Endodermal cell (in vitro differentiated cells): ENCODE results near the gene PLEKHA6. TPM values are rescaled to one million over a fixed set of nuclear protein-coding genes. Genes with fewer than 3 reads are reported as not detected.
A peak's percentile ranks its signal among the peaks of the same experiment; 100 is the strongest.

ENCODE experiments used
- DNase-seq: peaks from one replicate; pipeline ENCODE4 v3.0.0-alpha.2; 2017
- H3K27ac ChIP-seq: 2 replicates; pipeline ENCODE4 v1.5.1; 2013; ENCODE audit warnings: mild to moderate bottlenecking, low read depth, low read length, moderate library complexity
- H3K27me3 ChIP-seq: 2 replicates; pipeline ENCODE4 v1.6.1; 2013; ENCODE audit warnings: mild to moderate bottlenecking, low read length, moderate library complexity; ENCODE audit not compliant: insufficient read depth, control insufficient read depth, poor library complexity, severe bottlenecking
- H3K36me3 ChIP-seq: 2 replicates; pipeline ENCODE4 v1.7.0; 2013; ENCODE audit warnings: mild to moderate bottlenecking, low read length, moderate library complexity; ENCODE audit not compliant: control insufficient read depth, insufficient read depth
- H3K4me1 ChIP-seq: one replicate; pipeline ENCODE4 v1.7.0; 2013; ENCODE audit warnings: low read length; ENCODE audit not compliant: control insufficient read depth, insufficient read depth
- H3K4me3 ChIP-seq: 2 replicates; pipeline ENCODE4 v1.5.1; 2013; ENCODE audit warnings: mild to moderate bottlenecking, low read length, moderate library complexity
- H3K9ac ChIP-seq: 2 replicates; pipeline ENCODE4 v1.6.1; 2013; ENCODE audit warnings: mild to moderate bottlenecking, low read length, moderate library complexity; ENCODE audit not compliant: poor library complexity, severe bottlenecking; ENCODE audit errors: extremely low read depth
- H3K9me3 ChIP-seq: 2 replicates; pipeline ENCODE4 v1.6.1; 2013; ENCODE audit warnings: mild to moderate bottlenecking, low read length, moderate library complexity; ENCODE audit not compliant: control insufficient read depth
- H3K27ac Mint-ChIP-seq: 2 replicates; pipeline ENCODE4 v1.8.0; 2020; ENCODE audit warnings: mixed read lengths
- H3K27me3 Mint-ChIP-seq: 2 replicates; pipeline ENCODE4 v1.8.0; 2021; ENCODE audit warnings: mild to moderate bottlenecking, mixed read lengths; ENCODE audit not compliant: insufficient read depth
- H3K36me3 Mint-ChIP-seq: 2 replicates; pipeline ENCODE4 v1.8.0; 2020; ENCODE audit warnings: low read depth, mixed read lengths
- H3K4me1 Mint-ChIP-seq: 2 replicates; pipeline ENCODE4 v1.8.0; 2020; ENCODE audit warnings: mixed read lengths
- H3K4me3 Mint-ChIP-seq: 2 replicates; pipeline ENCODE4 v1.8.0; 2020; ENCODE audit warnings: mild to moderate bottlenecking, moderate library complexity, mixed read lengths
- H3K9me3 Mint-ChIP-seq: 2 replicates; pipeline ENCODE4 v1.8.0; 2020; ENCODE audit warnings: mild to moderate bottlenecking, mixed read lengths
- CTCF ChIP-seq: fragments of 200-600 bp; sonication (generic); conservative IDR thresholded peaks from 2 replicates; pipeline ENCODE4 v1.5.0; 2021; ENCODE audit warnings: antibody characterized with exemption, mild to moderate bottlenecking
- WGBS, 2 experiments: methylation state at CpG; one replicate each; pipeline versions ENCODE4 v1.1.5 to v1.1.7; 2013; ENCODE audit warnings: missing lambda C conversion rate in 2 of 2, mixed read lengths in 1 of 2; ENCODE audit not compliant: insufficient coverage in 1 of 2, insufficient read length in 1 of 2; 5-methylcytosine and 5-hydroxymethylcytosine counted together
- total RNA-seq, 2 donors: library from RNA; stranded (reverse); fragmentation: NEBNext Ultra II Directional in 1 of 2; extraction: Animal tissue kit (Norgen Biotek cat#: 25700) in 1 of 2; gene quantifications; 2 replicates in 1 of 2; 3 replicates in 1 of 2; pipeline ENCODE4 v1.2.1, GENCODE V29; 2021

Gene PLEKHA6
- total RNA-seq, 2 donors from 2014 or later, result 37.0 to 43.3 TPM

- Histone ChIP-seq H3K36me3 (peaks cover 71% of the 10 kb centered on the region), H3K9me3 (no peaks in the 10 kb centered on the region), H3K4me3 (peak overlapping the region; percentile 96), H3K4me1 (no peaks in the 10 kb centered on the region), H3K9ac (peak overlapping the region; percentile 95), H3K27me3 (no peaks in the 10 kb centered on the region), H3K27ac (no peak overlapping the region)
- no peaks in the 10 kb centered on the region for H3K27me3 Mint-ChIP-seq
- H3K4me1 Mint-ChIP-seq, result peaks cover 6% of the 10 kb centered on the region
- H3K27ac Mint-ChIP-seq, result no peak overlapping the region
- WGBS, 2 experiments, result 93 to 97% methylated on average over 3 of the region's 4 CpGs
- DNase-seq, result no peak
- no peaks in the 10 kb centered on the region for H3K9me3 Mint-ChIP-seq
- H3K36me3 Mint-ChIP-seq, result peaks cover 42% of the 10 kb centered on the region
- peak overlapping the region; percentile 96 for H3K4me3 Mint-ChIP-seq
- no peak for TF ChIP-seq CTCF
Observed at GRCh38 chr1:204406621-204407020, 46.9 kb upstream of the PLEKHA6 start.

- H3K4me3 Mint-ChIP-seq, result peak overlapping the region; percentile 96
- H3K4me3 ChIP-seq, result peak overlapping the region; percentile 96
- H3K27ac Mint-ChIP-seq, result no peak overlapping the region
- no peak overlapping the region for H3K27ac ChIP-seq
- WGBS, 2 experiments, result 82 to 92% methylated on average over 2 of the region's 2 CpGs
- H3K27me3 ChIP-seq, result no peaks in the 10 kb centered on the region
- DNase-seq, result no peak
- peaks cover 75% of the 10 kb centered on the region for H3K36me3 ChIP-seq
- no peaks in the 10 kb centered on the region for H3K9me3 ChIP-seq
- H3K4me1 ChIP-seq, result no peaks in the 10 kb centered on the region
- peaks cover 6% of the 10 kb centered on the region for H3K4me1 Mint-ChIP-seq
- no peaks in the 10 kb centered on the region for H3K27me3 Mint-ChIP-seq
- TF ChIP-seq CTCF, result no peak
- no peak overlapping the region for H3K9ac ChIP-seq
- no peaks in the 10 kb centered on the region for H3K9me3 Mint-ChIP-seq
- H3K36me3 Mint-ChIP-seq, result peaks cover 42% of the 10 kb centered on the region
Observed at GRCh38 chr1:204405988-204406387, 46.3 kb upstream of the PLEKHA6 start.

- H3K4me1 ChIP-seq, result no peaks in the 10 kb centered on the region
- H3K27me3 ChIP-seq, result no peaks in the 10 kb centered on the region
- H3K9me3 Mint-ChIP-seq, result no peaks in the 10 kb centered on the region
- 98 to 100% methylated on average over 2 of the region's 2 CpGs for WGBS, 2 experiments
- H3K27me3 Mint-ChIP-seq, result no peaks in the 10 kb centered on the region
- H3K27ac Mint-ChIP-seq, result no peak overlapping the region
- no peak for TF ChIP-seq CTCF
- no peaks in the 10 kb centered on the region for H3K9me3 ChIP-seq
- no peak overlapping the region for H3K4me3 Mint-ChIP-seq
- peaks cover 4% of the 10 kb centered on the region for H3K4me1 Mint-ChIP-seq
- H3K27ac ChIP-seq, result no peak overlapping the region
- no peak for DNase-seq
- no peak overlapping the region for H3K9ac ChIP-seq
- peak overlapping the region; percentile 96 for H3K4me3 ChIP-seq
- H3K36me3 ChIP-seq, result peaks cover 88% of the 10 kb centered on the region
- peaks cover 43% of the 10 kb centered on the region for H3K36me3 Mint-ChIP-seq
Observed at GRCh38 chr1:204404629-204405028, 44.9 kb upstream of the PLEKHA6 start.
